Gastroesophageal sphincter (tissue), 4 donors: ENCODE results near the gene NPIPA8. TPM values are rescaled to one million over a fixed set of nuclear protein-coding genes. Genes with fewer than 3 reads are reported as not detected.
"Not testable (repeated sequence)": the region's sequence is repeated elsewhere in the genome, so short reads cannot be mapped to it uniquely, and the experiment has no call there.

ENCODE experiments used
- ATAC-seq: fragments of 150-250 bp; one replicate; pipeline ENCODE4 v1.9.1; 2016; ENCODE audit warnings: mild to moderate bottlenecking, moderate library complexity
- H3K27ac ChIP-seq, 4 donors: fragments of 200-600 bp; sonication (generic) in 3 of 4; 1 replicate in 3 of 4; 2 replicates in 1 of 4; pipeline ENCODE4 v1.5.1; 2016 to 2019
- H3K27me3 ChIP-seq: fragments of 200-600 bp; sonication (generic); one replicate; pipeline ENCODE4 v1.5.1; 2019
- H3K36me3 ChIP-seq, 2 donors: fragments of 200-600 bp; sonication (generic); one replicate each; pipeline ENCODE4 v1.5.1; 2019; ENCODE audit warnings: control low read depth in 1 of 2
- H3K4me1 ChIP-seq, 3 donors: fragments of 200-600 bp; sonication (generic); 1 replicate in 2 of 3; 2 replicates in 1 of 3; pipeline ENCODE4 v1.5.1; 2016 to 2019; ENCODE audit warnings: control low read depth in 2 of 3
- H3K4me3 ChIP-seq, 2 donors: fragments of 200-600 bp; sonication (generic); one replicate each; pipeline ENCODE4 v1.5.1; 2019; ENCODE audit warnings: mild to moderate bottlenecking in 1 of 2, moderate library complexity in 1 of 2
- H3K9me3 ChIP-seq, 3 donors: fragments of 200-600 bp; sonication (generic); one replicate each; pipeline ENCODE4 v1.5.1; 2017 to 2019; ENCODE audit warnings: control low read depth in 2 of 3
- WGBS, 2 donors: methylation state at CpG; one replicate each; pipeline ENCODE4 v1.1.5; 2018; ENCODE audit warnings: low coverage in 1 of 2; 5-methylcytosine and 5-hydroxymethylcytosine counted together
- total RNA-seq, 4 donors: library from RNA; depleted of rRNA; stranded (reverse); fragments of >200 nt; gene quantifications; one replicate each; pipeline ENCODE4 v1.1.0, GENCODE V29; 2016

Gene NPIPA8
- 10 to 100 TPM in 1 of 4 donors, not detected in 3; 33.1 TPM for total RNA-seq

- not testable (repeated sequence) for H3K36me3 ChIP-seq, H3K27me3 ChIP-seq, ATAC-seq, H3K9me3 ChIP-seq, H3K27ac ChIP-seq, H3K4me1 ChIP-seq, H3K4me3 ChIP-seq
- no CpG with 5 or more reads among the region's 21 CpGs for WGBS, 2 donors
These were observed at the start of gene NPIPA8 for GRCh38 chr16:18336636-18337035. Gene NPIPA8, minus strand, starts transcription at chr16:18336736. Its CDS starts 4,074 bp downstream, at chr16:18332662.

GRCh38 chr16:18385285-18385684 is 48.7 kb upstream of the NPIPA8 start:
- H3K4me3 ChIP-seq, ATAC-seq, H3K4me1 ChIP-seq, H3K27ac ChIP-seq, H3K9me3 ChIP-seq, H3K27me3 ChIP-seq: not testable (repeated sequence)
- peaks cover 0 to 21% of the 10 kb centered on the region in 2 donors for H3K36me3 ChIP-seq
- WGBS, 2 donors, result no CpG with 5 or more reads among the region's 33 CpGs

- not testable (repeated sequence) for H3K9me3 ChIP-seq, H3K27ac ChIP-seq, H3K4me3 ChIP-seq, H3K4me1 ChIP-seq, H3K27me3 ChIP-seq, ATAC-seq
- H3K36me3 ChIP-seq, result peaks cover 0 to 21% of the 10 kb centered on the region in 2 donors
- no CpG with 5 or more reads among the region's 31 CpGs for WGBS, 2 donors
These were observed 48.3 kb upstream of the NPIPA8 start for GRCh38 chr16:18384869-18385268.

DNA sequence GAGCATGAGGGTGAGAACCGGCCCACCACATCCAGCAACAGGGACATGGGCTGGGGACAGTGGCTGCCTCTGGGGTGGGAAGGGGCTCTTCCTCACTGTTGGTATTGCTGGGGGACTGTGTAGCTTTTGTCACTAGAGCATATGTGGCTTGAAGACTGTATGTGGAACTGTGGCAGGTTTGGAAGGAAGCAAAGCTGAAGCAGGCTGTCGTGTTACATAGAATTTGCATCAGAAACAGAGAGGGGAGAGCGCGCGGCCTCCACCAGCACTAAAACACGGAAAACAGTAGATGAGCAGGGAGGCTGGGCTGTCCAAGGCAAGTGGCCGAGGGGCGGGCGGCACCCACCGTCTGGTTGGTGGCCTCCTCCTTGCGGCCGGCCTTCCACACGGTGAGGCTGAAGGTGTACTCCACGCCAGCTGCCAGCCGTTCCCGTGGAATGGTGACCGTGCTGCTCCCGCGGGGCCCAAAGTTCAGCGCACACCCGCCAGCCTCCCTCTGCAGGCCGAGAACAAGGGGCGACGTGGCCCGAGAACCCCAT is 47.6 kb upstream of the NPIPA8 start:
- no CpG with 5 or more reads among the region's 25 CpGs for WGBS, 2 donors
- H3K27ac ChIP-seq, H3K9me3 ChIP-seq, ATAC-seq, H3K4me1 ChIP-seq, H3K4me3 ChIP-seq, H3K27me3 ChIP-seq: not testable (repeated sequence)
- peaks cover 0 to 21% of the 10 kb centered on the region in 2 donors for H3K36me3 ChIP-seq

GRCh38 chr16:18382696-18383095 is 46.2 kb upstream of the NPIPA8 start:
- not testable (repeated sequence) for H3K9me3 ChIP-seq, H3K4me1 ChIP-seq, H3K4me3 ChIP-seq, H3K27me3 ChIP-seq, ATAC-seq, H3K27ac ChIP-seq
- H3K36me3 ChIP-seq, result peaks cover 0 to 21% of the 10 kb centered on the region in 2 donors
- no CpG with 5 or more reads among the region's 28 CpGs for WGBS, 2 donors

DNA sequence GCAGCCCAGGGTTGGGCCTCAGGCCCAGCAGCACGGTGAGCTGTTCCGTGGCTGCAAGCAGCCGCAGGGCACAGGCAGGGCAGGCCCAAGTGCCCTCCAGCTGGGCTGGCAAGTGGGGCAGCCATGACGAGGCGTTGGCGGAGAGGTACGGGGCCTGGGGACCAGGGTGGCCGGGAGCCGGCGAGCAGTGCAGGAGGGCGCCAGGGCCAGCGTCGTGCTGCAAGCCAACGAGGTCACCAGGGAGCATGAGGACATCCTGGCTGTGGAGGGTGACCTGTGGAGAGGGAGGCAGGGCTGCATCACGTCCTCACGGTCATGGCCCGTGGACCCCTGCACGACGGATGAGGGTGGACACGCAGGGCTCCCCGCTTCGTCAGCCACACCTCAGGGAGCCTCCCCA is 11.2 kb upstream of the NPIPA8 start:
- not testable (repeated sequence) for ATAC-seq, H3K9me3 ChIP-seq, H3K27me3 ChIP-seq, H3K4me3 ChIP-seq, H3K4me1 ChIP-seq, H3K27ac ChIP-seq
- H3K36me3 ChIP-seq, result peaks cover 0 to 13% of the 10 kb centered on the region in 2 donors
- WGBS, 2 donors, result no CpG with 5 or more reads among the region's 22 CpGs

DNA sequence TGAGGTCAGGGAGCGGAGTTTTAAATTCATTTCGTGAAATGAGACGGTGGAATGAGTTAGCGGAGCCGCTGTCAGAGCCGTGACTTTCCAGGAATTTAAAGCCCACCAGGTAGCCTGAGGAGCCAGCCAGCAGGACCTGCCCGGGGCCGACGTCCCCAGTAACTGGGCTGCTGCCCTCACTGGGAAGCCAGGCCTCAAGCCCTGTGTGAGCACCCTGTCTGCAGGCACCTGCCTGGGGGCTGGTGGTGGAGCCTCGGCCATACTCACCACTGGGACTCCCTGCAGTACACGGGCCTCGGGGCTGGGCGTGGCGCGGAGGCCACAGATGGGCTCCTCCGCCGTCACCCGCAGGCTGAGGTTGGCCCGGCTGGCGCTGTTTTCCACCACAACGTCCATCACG is 10.5 kb upstream of the NPIPA8 start:
- no CpG with 5 or more reads among the region's 22 CpGs for WGBS, 2 donors
- ATAC-seq, H3K9me3 ChIP-seq: not testable (repeated sequence)

GRCh38 chr16:18344634-18345033 is 8.1 kb upstream of the NPIPA8 start:
- not testable (repeated sequence) for H3K27ac ChIP-seq, H3K27me3 ChIP-seq, ATAC-seq, H3K4me1 ChIP-seq, H3K4me3 ChIP-seq, H3K9me3 ChIP-seq
- peaks cover 0 to 13% of the 10 kb centered on the region in 2 donors for H3K36me3 ChIP-seq
- no CpG with 5 or more reads among the region's 18 CpGs for WGBS, 2 donors

More for the DNA sequence above, 10.5 kb upstream of the NPIPA8 start:
- not testable (repeated sequence) for H3K4me3 ChIP-seq, H3K27ac ChIP-seq, H3K27me3 ChIP-seq, H3K4me1 ChIP-seq
- peaks cover 0 to 13% of the 10 kb centered on the region in 2 donors for H3K36me3 ChIP-seq

- ATAC-seq, result not testable (repeated sequence)
These were observed 5.5 kb upstream of the NPIPA8 start for GRCh38 chr16:18341986-18342385.

DNA sequence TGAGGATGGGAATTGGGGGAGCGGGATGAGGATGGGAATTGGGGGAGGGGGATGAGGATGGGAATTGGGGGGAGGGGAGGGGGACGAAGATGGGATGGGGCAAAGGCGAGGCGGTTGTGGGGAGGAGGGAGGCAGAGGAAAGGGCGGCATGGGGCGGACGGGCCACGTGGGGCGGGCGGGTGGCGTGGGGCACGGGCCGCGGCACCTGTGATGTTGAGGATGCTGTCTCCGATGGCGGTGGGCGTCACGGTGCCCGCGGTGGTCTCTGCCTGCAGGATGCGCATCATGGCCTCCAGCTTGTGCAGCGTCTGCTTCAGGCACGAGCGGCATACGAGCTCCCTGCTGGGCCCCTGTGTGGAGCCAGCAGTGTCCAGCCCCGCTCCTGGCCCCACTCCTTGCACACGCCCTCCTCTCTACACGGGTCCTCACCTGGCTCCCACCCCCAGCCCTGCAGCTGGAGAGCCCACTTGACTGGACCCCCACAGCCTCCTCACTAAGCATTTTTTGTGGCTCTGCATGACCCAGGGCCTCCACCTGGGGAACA is 5.0 kb upstream of the NPIPA8 start:
- H3K9me3 ChIP-seq, H3K36me3 ChIP-seq, H3K4me3 ChIP-seq, H3K27me3 ChIP-seq, H3K4me1 ChIP-seq, H3K27ac ChIP-seq: not testable (repeated sequence)
- no CpG with 5 or more reads among the region's 28 CpGs for WGBS, 2 donors
- ATAC-seq, result peak; percentile 39

More at GRCh38 chr16:18341986-18342385, 5.5 kb upstream of the NPIPA8 start:
- H3K4me1 ChIP-seq, H3K27ac ChIP-seq, H3K27me3 ChIP-seq, H3K4me3 ChIP-seq, H3K9me3 ChIP-seq, H3K36me3 ChIP-seq: not testable (repeated sequence)
- no CpG with 5 or more reads among the region's 1 CpG for WGBS, 2 donors

DNA sequence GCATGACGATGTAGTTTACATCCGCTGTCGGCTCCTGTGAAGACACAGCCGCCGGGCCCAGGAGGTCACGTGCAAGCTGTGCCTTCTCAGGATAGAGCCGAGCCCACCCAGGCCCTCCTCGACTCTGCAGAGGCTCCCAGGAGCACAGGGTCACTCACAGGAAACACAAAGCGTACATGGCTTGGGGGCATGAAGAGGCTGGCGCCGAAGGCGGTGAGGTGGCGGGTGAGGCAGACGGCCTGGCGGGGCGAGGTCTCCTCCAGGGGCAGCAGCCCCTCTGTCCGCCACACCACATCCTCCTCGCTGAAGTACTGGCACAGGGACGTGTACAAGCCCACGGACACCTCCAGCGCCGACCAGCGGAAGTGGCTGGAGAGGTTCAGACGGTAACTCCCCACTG is 2.7 kb upstream of the NPIPA8 start:
- not testable (repeated sequence) for H3K27me3 ChIP-seq, H3K36me3 ChIP-seq, H3K4me1 ChIP-seq, H3K9me3 ChIP-seq, H3K4me3 ChIP-seq, ATAC-seq, H3K27ac ChIP-seq
- no CpG with 5 or more reads among the region's 24 CpGs for WGBS, 2 donors

GRCh38 chr16:18311811-18312210 is 24.7 kb downstream of the NPIPA8 start:
- H3K4me3 ChIP-seq, H3K27me3 ChIP-seq, H3K27ac ChIP-seq, H3K9me3 ChIP-seq, ATAC-seq, H3K36me3 ChIP-seq, H3K4me1 ChIP-seq: not testable (repeated sequence)
- WGBS, 2 donors, result no CpG with 5 or more reads among the region's 6 CpGs

- not testable (repeated sequence) for H3K4me3 ChIP-seq, H3K27me3 ChIP-seq, ATAC-seq, H3K36me3 ChIP-seq, H3K27ac ChIP-seq, H3K4me1 ChIP-seq, H3K9me3 ChIP-seq
- no CpG with 5 or more reads among the region's 2 CpGs for WGBS, 2 donors
These were observed 27.4 kb downstream of the NPIPA8 start for GRCh38 chr16:18309159-18309558.

GRCh38 chr16:18307241-18307640 is 29.3 kb downstream of the NPIPA8 start:
- H3K27me3 ChIP-seq, H3K4me1 ChIP-seq, H3K9me3 ChIP-seq, ATAC-seq, H3K36me3 ChIP-seq, H3K4me3 ChIP-seq, H3K27ac ChIP-seq: not testable (repeated sequence)
- WGBS, 2 donors, result no CpG with 5 or more reads among the region's 3 CpGs
